Breast epithelium (tissue), 4 donors: Measurements from ENCODE around the gene CD28. TPM values are rescaled to one million over a fixed set of nuclear protein-coding genes. Genes with fewer than 3 reads are reported as not detected.
"Not testable (repeated sequence)": the region's sequence is repeated elsewhere in the genome, so short reads cannot be mapped to it uniquely, and the experiment has no call there.

Experiments
- DNase-seq, 2 donors: peaks; one replicate each; pipeline ENCODE4 v3.0.0-alpha.2; 2019; ENCODE audit warnings: low spot score in 2 of 2
- H3K27ac ChIP-seq, 2 donors: fragments of 200-600 bp; sonication (generic) in 1 of 2; one replicate each; pipeline ENCODE4 v1.5.1; 2016 to 2019; ENCODE audit warnings: mild to moderate bottlenecking in 1 of 2
- H3K27me3 ChIP-seq, 2 donors: fragments of 200-600 bp; sonication (generic) in 1 of 2; one replicate each; pipeline versions ENCODE4 v1.5.1 to v1.6.0; 2017 to 2019; ENCODE audit warnings: control low read depth in 1 of 2, mild to moderate bottlenecking in 1 of 2
- H3K36me3 ChIP-seq: fragments of 200-600 bp; one replicate; pipeline ENCODE4 v1.5.1; 2019
- H3K4me1 ChIP-seq, 2 donors: fragments of 200-600 bp; sonication (generic); one replicate each; pipeline ENCODE4 v1.5.1; 2016 to 2019; ENCODE audit warnings: control low read depth in 1 of 2
- H3K4me3 ChIP-seq, 3 donors: fragments of 200-600 bp; sonication (generic); 1 replicate in 2 of 3; 2 replicates in 1 of 3; pipeline ENCODE4 v1.5.1; 2016 to 2019; ENCODE audit warnings: mild to moderate bottlenecking in 3 of 3, moderate library complexity in 2 of 3
- H3K9me3 ChIP-seq, 2 donors: fragments of 200-600 bp; sonication (generic) in 1 of 2; one replicate each; pipeline ENCODE4 v1.5.1; 2016 to 2019; ENCODE audit warnings: control low read depth in 1 of 2
- CTCF ChIP-seq, 3 donors: fragments of 450-650 bp; IDR thresholded peaks; one replicate each; pipeline ENCODE4 v1.5.1; 2016 to 2017; ENCODE audit warnings: antibody characterized with exemption in 3 of 3, mild to moderate bottlenecking in 3 of 3, moderate library complexity in 3 of 3
- POLR2A ChIP-seq: fragments of 450-650 bp; IDR thresholded peaks from one replicate; pipeline ENCODE4 v1.6.1; 2016; ENCODE audit warnings: antibody characterized with exemption, mild to moderate bottlenecking, moderate library complexity
- POLR2AphosphoS5 ChIP-seq, 3 donors: sonication (generic); formaldehyde crosslinking; IDR thresholded peaks; one replicate each; pipeline ENCODE4 v1.6.1; 2017; ENCODE audit warnings: antibody characterized with exemption in 3 of 3
- intact Hi-C: fragments of 100-400 bp; cut with DNase I; formaldehyde crosslinking; loops from one replicate; pipeline ENCODE4 v1.15.1; 2023; ENCODE audit warnings: low total_unique reads
- total RNA-seq, 3 donors: library from RNA; depleted of rRNA; stranded (reverse); fragments of >200 nt; gene quantifications; one replicate each; pipeline ENCODE4 v1.1.0, GENCODE V29; 2016

Gene CD28
- total RNA-seq, 3 donors from 2014 or later = 2.2 to 4.2 (median 2.9) TPM

DNA sequence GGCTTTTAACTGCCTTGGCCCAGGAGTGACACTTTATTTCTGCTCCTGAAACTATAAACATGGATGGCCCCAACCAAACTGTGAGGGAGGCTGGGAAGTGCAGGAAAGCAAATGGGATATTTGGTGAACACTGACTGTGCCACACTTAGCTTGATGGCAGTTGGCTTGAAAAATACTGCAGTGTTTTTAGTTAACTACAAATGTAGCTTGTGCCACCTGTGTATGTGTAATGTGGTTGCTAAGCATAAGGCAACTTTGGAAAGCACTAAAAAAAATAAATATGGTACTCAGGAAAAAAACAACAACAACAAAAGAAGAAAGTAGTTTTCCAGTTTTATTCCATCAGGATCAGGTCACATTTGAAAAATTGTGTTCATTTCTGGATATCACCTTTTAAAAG lies 73.8 kb downstream of the CD28 start:
- no peaks in the 10 kb centered on the region for H3K9me3 ChIP-seq
- no peak overlapping the region for H3K27ac ChIP-seq
- no peaks in the 10 kb centered on the region for H3K36me3 ChIP-seq
- H3K27me3 ChIP-seq = no peaks in the 10 kb centered on the region
- no peak overlapping the region for H3K4me3 ChIP-seq
- TF ChIP-seq POLR2AphosphoS5 (IDR thresholded peaks at IDR 0.05) (no peak), POLR2A (no peak), CTCF (IDR thresholded peaks at IDR 0.05) (no peak)
- no peaks in the 10 kb centered on the region for H3K4me1 ChIP-seq
- intact Hi-C loops = no loop called here
- no peak for DNase-seq

DNA sequence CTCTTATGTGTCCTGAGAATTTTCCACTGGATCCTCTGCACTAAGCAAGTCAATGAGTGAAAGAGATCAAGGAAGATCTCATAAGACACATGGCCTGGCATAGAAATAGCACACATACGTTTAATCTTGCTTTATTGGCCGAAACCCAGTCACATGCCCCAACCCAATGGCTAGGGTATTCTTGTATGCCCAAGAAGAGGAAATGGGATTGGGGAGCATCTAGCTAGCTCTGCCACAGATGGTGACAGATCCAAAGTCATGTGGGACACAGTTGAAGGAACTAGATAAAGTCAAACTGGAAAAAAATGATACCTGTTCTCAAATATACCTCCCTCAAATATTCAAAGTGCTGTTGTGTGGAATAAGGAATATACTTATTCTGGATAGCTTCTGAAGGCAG lies 74.7 kb downstream of the CD28 start:
- no peaks in the 10 kb centered on the region for H3K36me3 ChIP-seq
- no peak overlapping the region for H3K27ac ChIP-seq
- intact Hi-C loops = no loop called here
- no peak for DNase-seq
- no peaks in the 10 kb centered on the region for H3K4me1 ChIP-seq
- TF ChIP-seq POLR2AphosphoS5 (IDR thresholded peaks at IDR 0.05) = no peak
- no peak for TF ChIP-seq POLR2A
- H3K27me3 ChIP-seq = no peaks in the 10 kb centered on the region
- no peak overlapping the region for H3K4me3 ChIP-seq
- H3K9me3 ChIP-seq = no peaks in the 10 kb centered on the region

DNA sequence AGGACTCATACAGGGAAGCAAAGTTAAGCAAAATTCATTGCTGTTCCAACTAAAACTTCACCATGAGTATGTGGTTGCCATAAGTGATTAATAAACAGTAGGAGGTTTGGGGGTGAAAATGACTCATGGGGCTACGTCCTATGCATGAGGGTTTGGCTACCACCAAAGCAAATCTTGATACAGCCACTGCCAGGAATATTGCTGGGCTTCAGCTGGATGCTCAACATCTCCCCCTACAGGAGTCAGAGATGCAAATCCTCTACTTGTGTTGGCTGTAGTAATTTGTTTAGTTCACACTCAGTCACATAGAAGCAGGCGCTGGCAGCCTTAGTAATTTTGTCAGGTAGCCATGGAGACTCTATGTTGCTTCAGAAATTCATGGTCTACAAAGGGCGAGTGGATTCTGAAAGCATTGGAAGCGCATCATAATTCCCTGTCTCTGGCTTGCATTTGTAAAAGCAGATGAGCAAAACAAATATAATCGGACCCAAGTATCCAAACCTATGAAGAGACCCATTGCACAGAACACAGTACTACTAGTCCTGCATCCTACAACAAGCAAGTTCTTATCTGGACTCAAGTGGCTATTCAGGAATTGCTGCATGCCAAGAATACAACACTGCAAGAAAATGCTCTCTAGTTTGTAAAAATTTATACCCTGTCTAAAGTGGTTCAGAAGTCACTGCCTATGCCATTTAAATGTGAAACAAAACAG lies 76.0 kb downstream of the CD28 start:
- H3K36me3 ChIP-seq = no peaks in the 10 kb centered on the region
- DNase-seq = no peak
- H3K4me1 ChIP-seq = no peaks in the 10 kb centered on the region
- H3K9me3 ChIP-seq = no peaks in the 10 kb centered on the region
- H3K4me3 ChIP-seq = no peak overlapping the region
- TF ChIP-seq CTCF (IDR thresholded peaks at IDR 0.05) = peak; percentile 15 to 46 (median 44)
- no peak for TF ChIP-seq POLR2AphosphoS5 (IDR thresholded peaks at IDR 0.05)
- H3K27me3 ChIP-seq = no peaks in the 10 kb centered on the region
- intact Hi-C loops = no loop called here
- no peak overlapping the region for H3K27ac ChIP-seq

DNA sequence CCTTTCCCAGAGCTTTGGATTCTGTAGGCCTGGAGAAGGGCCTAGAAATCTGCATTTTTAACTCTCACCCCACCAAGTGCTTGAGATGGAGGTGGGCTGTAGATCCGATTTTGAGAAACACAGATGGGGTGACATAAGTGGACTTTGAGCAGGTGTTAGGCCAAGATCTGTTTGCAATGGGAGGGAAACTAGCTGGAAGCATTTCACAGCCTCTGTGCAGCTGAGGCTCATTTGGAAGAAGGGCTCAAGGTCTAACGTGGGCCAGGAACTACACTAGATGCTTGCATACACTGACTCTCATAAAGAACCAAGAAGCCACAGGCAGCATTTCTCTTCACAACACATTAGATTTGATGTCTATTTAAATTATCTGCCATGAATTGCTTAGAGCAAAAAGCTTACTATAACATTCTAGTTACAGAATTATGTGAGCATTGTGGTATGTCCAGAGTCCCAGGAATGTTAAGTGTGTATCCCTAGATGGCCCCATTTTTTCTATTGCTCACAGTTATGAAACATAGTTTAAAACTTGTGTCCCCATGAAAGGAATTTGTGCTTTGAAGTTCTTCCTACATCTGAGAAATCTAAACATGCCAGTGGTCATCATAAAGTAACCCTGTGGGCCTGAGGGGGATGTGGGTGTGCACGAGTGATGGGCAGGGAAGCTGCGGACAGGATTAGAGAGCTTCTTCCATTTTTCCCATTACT lies 77.2 kb downstream of the CD28 start:
- intact Hi-C loops = no loop called here
- no peak overlapping the region for H3K27ac ChIP-seq

GRCh38 chr2:203784710-203785270 lies 78.4 kb downstream of the CD28 start:
- intact Hi-C loops, H3K27ac ChIP-seq, DNase-seq, H3K4me1 ChIP-seq, H3K4me3 ChIP-seq, H3K27me3 ChIP-seq, H3K9me3 ChIP-seq, H3K36me3 ChIP-seq: not testable (repeated sequence)

More for the DNA sequence above, 77.2 kb downstream of the CD28 start:
- Histone ChIP-seq H3K4me3 (no peak overlapping the region), H3K9me3 (no peaks in the 10 kb centered on the region), H3K27me3 (no peaks in the 10 kb centered on the region), H3K4me1 (no peaks in the 10 kb centered on the region), H3K36me3 (no peaks in the 10 kb centered on the region)
- TF ChIP-seq POLR2A (no peak), POLR2AphosphoS5 (IDR thresholded peaks at IDR 0.05) (no peak), CTCF (IDR thresholded peaks at IDR 0.05) (no peak)
- DNase-seq = no peak

GRCh38 chr2:203785391-203786110 lies 79.1 kb downstream of the CD28 start:
- intact Hi-C loops, H3K4me3 ChIP-seq, H3K9me3 ChIP-seq, DNase-seq, H3K36me3 ChIP-seq, H3K27me3 ChIP-seq, H3K4me1 ChIP-seq: not testable (repeated sequence)
- peak overlapping the region; percentile 33 to 46 for H3K27ac ChIP-seq
